Fibroblast of skin of abdomen (primary cell): Measurements from ENCODE around the gene TMEM163.

Experiments
- DNase-seq: peaks from one replicate; pipeline ENCODE4 v3.0.0-alpha.2; 2013

The TMEM163 gene

GRCh38 chr2:134722728-134723127, 3.9 kb upstream of the TMEM163 start:
- DNase-seq = no peak

- DNase-seq = no peak
These were observed 2.8 kb upstream of the TMEM163 start for GRCh38 chr2:134721596-134721995.

GRCh38 chr2:134718023-134718816, 580 bp downstream of the TMEM163 start:
- no peak for DNase-seq

- no peak for DNase-seq
These were observed 1.3 kb downstream of the TMEM163 start for GRCh38 chr2:134717286-134718022.

- no peak for DNase-seq
These were observed 2.0 kb downstream of the TMEM163 start for GRCh38 chr2:134716721-134717243.

- no peak for DNase-seq
These were observed 2.7 kb downstream of the TMEM163 start for GRCh38 chr2:134715932-134716643.

GRCh38 chr2:134714228-134714627, 4.6 kb downstream of the TMEM163 start:
- DNase-seq = no peak

- DNase-seq = no peak
These were observed 5.2 kb downstream of the TMEM163 start for GRCh38 chr2:134713606-134714005.

- DNase-seq = no peak
These were observed 5.6 kb downstream of the TMEM163 start for GRCh38 chr2:134713176-134713575.

- DNase-seq = no peak
These were observed 6.1 kb downstream of the TMEM163 start for GRCh38 chr2:134712736-134713135.

GRCh38 chr2:134712299-134712698, 6.5 kb downstream of the TMEM163 start:
- no peak for DNase-seq

- no peak for DNase-seq
These were observed 7.1 kb downstream of the TMEM163 start for GRCh38 chr2:134711692-134712091.

GRCh38 chr2:134707330-134707676, 11.5 kb downstream of the TMEM163 start:
- no peak for DNase-seq

GRCh38 chr2:134706587-134707329, 12.0 kb downstream of the TMEM163 start:
- no peak for DNase-seq

GRCh38 chr2:134705861-134706586, 12.8 kb downstream of the TMEM163 start:
- DNase-seq = no peak

- DNase-seq = no peak
These were observed 14.6 kb downstream of the TMEM163 start for GRCh38 chr2:134704173-134704572.

- DNase-seq = no peak
These were observed 15.4 kb downstream of the TMEM163 start for GRCh38 chr2:134703426-134703825.

- DNase-seq = no peak
These were observed 18.1 kb downstream of the TMEM163 start for GRCh38 chr2:134700730-134701129.

GRCh38 chr2:134694411-134694810, 24.4 kb downstream of the TMEM163 start:
- DNase-seq = no peak

- no peak for DNase-seq
These were observed 25.2 kb downstream of the TMEM163 start for GRCh38 chr2:134693359-134694330.

- no peak for DNase-seq
These were observed 26.3 kb downstream of the TMEM163 start for GRCh38 chr2:134692499-134692898.
